ENCODE data around the gene CYP39A1. TPM values are rescaled to one million over a fixed set of nuclear protein-coding genes. Genes with fewer than 3 reads are reported as not detected.

The CYP39A1 gene
- total RNA-seq, 4 donors from 2014 or later: 2.8 to 13.1 (median 5.4) TPM

GRCh38 chr6:46510651-46511050, 142.0 kb downstream of the CYP39A1 start:
- no peak for DNase-seq (ENCODE audit: low spot score)
- TF ChIP-seq, protein P1, sequence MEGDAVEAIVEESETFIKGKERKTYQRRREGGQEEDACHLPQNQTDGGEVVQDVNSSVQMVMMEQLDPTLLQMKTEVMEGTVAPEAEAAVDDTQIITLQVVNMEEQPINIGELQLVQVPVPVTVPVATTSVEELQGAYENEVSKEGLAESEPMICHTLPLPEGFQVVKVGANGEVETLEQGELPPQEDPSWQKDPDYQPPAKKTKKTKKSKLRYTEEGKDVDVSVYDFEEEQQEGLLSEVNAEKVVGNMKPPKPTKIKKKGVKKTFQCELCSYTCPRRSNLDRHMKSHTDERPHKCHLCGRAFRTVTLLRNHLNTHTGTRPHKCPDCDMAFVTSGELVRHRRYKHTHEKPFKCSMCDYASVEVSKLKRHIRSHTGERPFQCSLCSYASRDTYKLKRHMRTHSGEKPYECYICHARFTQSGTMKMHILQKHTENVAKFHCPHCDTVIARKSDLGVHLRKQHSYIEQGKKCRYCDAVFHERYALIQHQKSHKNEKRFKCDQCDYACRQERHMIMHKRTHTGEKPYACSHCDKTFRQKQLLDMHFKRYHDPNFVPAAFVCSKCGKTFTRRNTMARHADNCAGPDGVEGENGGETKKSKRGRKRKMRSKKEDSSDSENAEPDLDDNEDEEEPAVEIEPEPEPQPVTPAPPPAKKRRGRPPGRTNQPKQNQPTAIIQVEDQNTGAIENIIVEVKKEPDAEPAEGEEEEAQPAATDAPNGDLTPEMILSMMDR (IDR thresholded peaks at IDR 0.05): no peak
- no peak for ATAC-seq (ENCODE audit: low FRiP score)

DNA sequence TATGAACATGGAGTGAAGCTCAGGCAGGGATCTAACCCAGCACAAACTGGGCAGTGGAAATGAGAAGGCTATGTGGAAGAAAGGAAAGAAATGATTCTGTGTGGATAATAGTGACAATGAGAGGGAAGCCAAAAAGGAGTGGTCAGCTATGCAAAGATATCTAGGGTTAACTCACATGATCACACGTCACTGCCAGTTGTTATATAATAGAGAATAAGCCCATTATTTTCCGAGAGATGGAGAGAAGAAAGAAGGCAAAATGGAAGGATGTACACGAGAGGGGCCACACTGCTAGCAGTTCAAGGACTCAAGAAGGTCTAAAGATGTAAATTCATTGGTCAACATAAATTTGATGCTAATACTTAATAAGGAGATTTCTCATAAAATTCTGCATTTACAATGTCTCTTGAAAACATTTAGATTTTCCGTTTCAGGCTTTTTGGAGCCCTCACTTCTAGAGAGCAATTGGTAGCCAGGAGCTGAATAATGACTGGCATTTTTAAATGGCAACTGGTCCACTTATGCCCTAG, 142.6 kb downstream of the CYP39A1 start:
- ATAC-seq (ENCODE audit: low FRiP score) (no peak), DNase-seq (ENCODE audit: low spot score) (no peak)
- TF ChIP-seq, protein P1 (IDR thresholded peaks at IDR 0.05): no peak

DNA sequence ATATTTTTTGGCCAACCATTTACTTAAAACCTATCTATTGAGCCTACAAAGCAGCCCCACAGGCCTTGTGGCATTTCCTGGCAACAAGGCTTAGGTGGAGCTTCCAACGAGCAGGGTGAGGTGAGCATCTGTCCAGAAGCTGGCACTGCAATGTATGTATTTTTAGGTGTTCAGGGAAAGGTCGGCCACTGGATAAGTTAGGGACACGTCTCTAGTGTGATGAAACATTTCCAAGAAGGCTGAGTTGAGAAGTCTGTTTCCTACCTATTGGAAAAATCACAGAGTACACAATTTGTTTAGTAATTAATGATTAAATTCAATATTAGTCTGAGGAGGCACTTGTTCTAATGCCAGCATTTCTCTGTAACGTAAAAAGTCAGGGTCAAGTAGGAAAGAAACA, 143.6 kb downstream of the CYP39A1 start:
- DNase-seq (ENCODE audit: low spot score): no peak
- TF ChIP-seq, protein P1 (IDR thresholded peaks at IDR 0.05): no peak
- ATAC-seq (ENCODE audit: low FRiP score): no peak

DNA sequence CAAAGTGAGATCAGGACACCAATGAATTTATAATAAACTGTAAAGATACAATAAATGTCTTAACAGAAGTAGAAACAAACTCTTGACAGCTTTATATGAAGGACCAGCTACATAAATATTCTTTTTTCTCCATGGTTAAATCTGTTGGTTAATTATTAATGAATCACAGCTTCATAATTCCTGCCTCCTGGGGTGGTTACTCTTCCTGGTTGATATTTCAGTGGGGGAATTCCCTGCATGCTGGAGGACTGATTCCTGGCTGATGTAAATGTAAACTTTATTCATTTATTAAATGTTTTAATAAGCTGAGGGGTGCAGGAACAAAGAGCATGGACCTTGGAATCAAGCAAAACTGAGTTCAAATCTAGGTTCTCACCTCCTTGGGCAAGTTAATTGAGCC, 145.2 kb downstream of the CYP39A1 start:
- DNase-seq (ENCODE audit: low spot score) (no peak), ATAC-seq (ENCODE audit: low FRiP score) (no peak)
- TF ChIP-seq, protein P1 (IDR thresholded peaks at IDR 0.05): no peak

DNA sequence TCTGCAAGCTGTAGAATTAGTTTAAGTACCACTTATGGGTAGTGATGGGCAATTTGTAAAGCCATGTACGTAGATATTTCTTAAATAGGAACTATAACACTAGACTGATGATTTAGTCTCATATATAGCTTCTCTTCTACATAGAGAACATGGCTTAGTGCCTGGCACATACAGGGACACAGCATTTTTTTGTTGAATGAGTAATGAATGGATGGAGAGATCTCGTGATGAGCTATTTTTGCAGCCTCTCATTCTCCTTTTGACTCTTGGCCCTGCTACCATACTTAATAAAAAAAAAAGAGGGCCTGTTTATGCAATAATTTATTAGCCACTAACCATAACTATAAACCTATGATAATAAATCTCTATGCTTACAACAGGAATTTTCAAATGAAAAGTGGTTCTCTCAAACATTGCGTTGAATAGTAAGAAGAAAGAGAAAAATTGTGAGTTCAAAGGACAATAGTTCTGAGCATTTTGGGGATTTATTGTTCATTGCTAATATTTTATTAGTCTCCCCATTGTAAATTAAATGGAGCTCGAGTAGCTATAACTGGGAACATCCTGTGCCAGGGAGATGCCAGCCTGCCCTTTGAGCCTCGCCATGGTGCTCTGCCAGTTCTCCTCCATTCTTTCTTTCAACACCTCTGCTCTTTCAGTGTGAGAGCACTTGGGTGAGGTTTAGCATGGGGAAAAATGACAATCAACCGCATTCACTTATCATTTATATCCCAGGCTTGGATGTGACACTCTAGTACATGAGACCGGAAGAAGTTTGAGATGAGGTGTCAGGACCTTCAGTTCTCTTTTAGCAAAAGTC, 146.7 kb downstream of the CYP39A1 start:
- TF ChIP-seq, protein P1 (IDR thresholded peaks at IDR 0.05): no peak
- no peak for ATAC-seq (ENCODE audit: low FRiP score)
- DNase-seq (ENCODE audit: low spot score): no peak

- DNase-seq (ENCODE audit: low spot score): no peak
- no peak for ATAC-seq (ENCODE audit: low FRiP score)
- TF ChIP-seq, protein P1 (IDR thresholded peaks at IDR 0.05): no peak
These were observed 148.4 kb downstream of the CYP39A1 start for GRCh38 chr6:46504242-46504641.
